GM12891 (cell line): ENCODE data around the gene TBC1D1.

ENCODE experiments used
- POLR2A ChIP-seq: IDR thresholded peaks from 2 replicates; pipeline ENCODE4 v1.6.1; 2011; ENCODE audit warnings: low read depth, low read length, control low read depth
- TAF1 ChIP-seq: IDR thresholded peaks from 2 replicates; pipeline ENCODE4 v1.6.1; 2011; ENCODE audit warnings: low read depth, low read length, control low read depth

DNA sequence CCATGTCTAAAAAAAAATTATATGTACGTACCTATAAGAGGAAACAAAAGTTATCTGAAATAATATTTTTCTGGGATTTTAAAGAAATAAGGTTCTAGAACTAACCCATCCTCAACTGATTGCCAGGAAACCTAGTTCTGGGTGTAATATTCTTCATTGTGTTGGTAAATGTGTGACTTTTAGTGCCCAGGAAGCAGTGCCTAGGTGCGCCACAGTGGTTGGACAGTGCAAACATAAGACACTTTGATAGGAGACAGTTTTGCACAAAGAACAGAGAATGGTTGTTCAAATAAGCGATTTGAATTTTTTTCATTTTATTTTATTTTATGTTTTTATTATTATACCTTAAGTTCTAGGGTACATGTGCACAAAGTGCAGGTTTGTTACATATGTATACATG lies 47.3 kb downstream of the TBC1D1 start:
- TF ChIP-seq TAF1, result no peak
- TF ChIP-seq POLR2A, result no peak
